Erythroblast (primary cell): ENCODE data around the gene OGA.

Source experiments
- DNase-seq, 2 experiments: peaks; one replicate each; lab custom pipeline; 2025; lab: John Stamatoyannopoulos, UW
- GATA1 ChIP-seq: IDR thresholded peaks from 2 replicates; pipeline ENCODE4 v1.6.1; 2011; ENCODE audit warnings: low read depth, mild to moderate bottlenecking, control low read depth, low read length, moderate library complexity
- POLR2A ChIP-seq: IDR thresholded peaks from 2 replicates; pipeline ENCODE4 v1.6.1; 2011; ENCODE audit warnings: mild to moderate bottlenecking, low read length

Gene OGA

DNA sequence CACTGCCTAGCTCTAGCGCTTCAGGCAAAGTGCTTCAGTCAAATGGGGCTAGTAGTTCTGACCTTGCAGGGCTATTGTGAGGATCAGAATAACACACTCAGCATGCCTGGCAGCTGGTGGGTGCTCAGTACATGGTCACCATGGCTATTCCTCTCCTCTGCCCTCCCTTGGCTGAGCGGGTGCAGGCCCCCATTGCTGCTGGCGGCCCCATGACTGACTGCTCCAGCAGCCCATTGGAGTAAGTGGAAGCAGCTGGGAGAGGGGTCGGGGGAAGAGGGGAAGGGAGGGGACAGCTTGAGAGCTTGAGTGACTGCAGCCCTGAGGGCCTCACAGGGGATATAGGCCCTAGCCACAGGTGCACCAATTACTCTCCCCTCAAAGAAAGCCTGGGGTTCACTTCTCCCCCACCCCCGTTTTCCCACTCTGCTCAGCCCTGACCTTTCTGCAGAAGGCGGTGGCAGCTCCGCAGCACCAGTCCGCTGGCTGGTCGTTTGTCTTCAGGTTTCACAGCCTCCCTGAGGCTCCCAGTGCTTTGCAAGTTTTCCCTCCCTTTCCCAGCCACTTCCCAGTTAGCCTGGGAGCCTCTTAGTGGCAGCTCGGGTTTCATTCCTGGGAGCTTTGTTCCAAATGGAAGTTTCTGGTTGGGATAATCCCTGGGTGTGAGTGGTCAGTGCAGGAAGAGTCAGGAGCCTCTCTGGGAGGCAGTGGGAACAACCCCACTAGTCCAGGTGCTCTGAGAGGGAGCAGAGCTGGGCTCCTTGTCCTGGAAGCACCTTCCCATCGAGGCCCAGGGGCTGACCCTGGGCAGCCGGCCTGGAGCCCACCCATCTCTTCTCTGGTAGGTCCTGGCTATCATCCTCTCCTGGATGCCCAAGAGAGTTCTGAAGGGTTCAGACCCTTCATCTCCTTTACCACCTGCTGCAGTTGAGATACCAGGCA lies 58.7 kb downstream of the OGA start:
- DNase-seq, result no peak
- TF ChIP-seq GATA1 (no peak), POLR2A (no peak)

DNA sequence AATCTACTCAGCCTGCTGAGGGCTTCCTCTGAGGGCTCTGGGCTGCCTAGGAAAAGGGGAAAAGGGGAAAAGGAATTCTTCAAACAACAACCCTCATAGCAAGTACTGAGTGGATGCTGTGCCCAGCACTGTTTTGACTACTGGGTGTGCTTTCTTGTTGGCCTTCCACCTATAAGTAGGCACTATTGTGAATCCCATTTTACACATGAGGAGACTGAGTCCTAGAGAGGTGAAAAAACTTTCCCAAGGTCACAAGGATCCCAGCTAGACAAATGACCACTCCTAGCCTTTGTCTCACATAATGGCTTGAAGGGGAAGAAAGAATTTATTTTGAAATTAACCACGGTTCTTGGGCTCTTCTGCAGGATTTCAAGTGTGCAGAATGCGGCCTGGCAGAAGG lies 59.4 kb downstream of the OGA start:
- DNase-seq, result no peak
- no peak for TF ChIP-seq GATA1

DNA sequence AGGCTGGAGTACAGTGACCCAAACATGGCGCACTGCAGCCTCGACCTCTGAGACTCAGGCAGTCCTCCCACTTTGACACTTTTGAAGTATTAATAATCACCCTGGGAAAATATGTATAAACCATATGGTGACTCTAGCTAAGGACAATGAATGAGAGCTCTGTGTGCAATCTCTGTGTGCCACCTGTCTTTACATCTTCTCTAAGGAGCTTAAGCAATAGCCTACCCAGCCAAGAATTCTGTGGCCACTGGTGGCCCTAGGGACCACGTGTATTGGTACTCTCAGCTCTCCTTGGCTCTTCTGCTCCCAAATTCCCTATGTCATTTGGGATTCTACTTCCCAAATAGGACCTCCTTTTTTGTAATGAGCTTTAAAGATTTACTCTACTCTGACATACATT lies 66.0 kb downstream of the OGA start:
- no peak for DNase-seq
- TF ChIP-seq POLR2A, result no peak
- no peak for TF ChIP-seq GATA1

DNA sequence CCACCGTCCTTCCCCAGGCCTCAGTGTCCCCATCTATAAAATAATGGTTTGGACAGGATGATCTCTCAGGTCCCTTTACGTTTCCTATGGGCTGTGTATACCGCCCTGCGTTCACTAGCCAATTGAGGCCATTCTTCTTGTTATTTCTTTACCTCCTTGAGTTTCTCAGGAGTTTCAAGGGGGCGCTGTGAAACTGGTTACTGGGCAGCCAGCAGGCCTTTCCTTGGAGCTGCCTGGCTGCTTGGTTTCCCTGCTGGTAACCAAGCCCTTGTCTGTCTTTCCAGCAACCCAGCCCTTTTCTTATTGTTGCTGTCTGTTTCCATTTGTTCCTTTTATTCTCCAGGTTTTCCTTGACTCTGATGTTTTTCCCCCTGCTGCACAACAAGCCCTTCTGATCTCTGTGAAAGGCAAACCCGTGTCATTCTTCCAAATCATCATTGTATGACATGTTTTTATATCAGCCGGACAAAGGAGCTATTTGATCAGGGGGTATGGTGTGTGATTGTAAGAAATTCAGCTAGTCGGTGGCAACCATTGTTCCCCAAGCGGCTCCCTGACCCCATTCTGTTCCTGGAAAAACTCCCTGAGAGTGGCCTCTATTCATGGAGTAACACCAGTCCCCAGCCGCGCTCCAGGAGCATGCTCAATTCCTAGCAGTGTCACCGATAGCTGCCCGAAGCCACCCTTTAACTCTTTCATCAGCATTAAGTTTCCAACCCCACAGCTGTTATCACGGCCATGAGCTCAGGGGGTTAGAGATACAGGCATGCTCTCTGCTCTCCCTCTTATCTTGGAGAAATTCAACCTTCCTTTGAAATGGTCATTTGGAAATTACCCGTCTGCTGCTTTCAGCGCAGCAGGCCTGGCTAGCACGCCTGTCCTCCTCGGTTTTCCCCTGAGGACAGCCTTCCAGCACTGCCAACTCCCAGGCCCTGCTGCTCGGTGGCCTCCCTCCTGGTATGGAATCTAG lies 68.9 kb downstream of the OGA start:
- peak; percentile 38 to 50 for DNase-seq
- no peak for TF ChIP-seq POLR2A
- TF ChIP-seq GATA1, result no peak

DNA sequence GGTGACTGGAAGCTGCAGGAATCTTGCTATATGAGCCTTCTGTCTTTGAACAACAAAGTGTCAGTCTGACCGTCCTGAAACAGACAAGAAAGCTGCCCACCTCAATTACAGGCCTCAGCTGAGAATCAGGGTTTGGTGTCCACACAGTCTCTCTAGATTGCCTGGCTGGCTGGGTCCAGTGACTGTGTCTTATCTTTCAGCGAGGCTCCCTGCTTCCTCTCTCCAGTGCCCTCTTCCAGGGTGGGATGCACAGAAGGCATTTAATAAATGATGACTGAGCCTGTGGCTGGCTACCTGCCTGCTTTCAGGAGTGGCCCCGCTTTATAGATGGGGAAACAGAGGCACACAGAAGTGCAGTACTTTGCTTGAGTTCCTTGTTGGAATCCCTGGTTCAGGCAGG lies 69.7 kb downstream of the OGA start:
- TF ChIP-seq POLR2A (no peak), GATA1 (no peak)
- DNase-seq, result no peak

DNA sequence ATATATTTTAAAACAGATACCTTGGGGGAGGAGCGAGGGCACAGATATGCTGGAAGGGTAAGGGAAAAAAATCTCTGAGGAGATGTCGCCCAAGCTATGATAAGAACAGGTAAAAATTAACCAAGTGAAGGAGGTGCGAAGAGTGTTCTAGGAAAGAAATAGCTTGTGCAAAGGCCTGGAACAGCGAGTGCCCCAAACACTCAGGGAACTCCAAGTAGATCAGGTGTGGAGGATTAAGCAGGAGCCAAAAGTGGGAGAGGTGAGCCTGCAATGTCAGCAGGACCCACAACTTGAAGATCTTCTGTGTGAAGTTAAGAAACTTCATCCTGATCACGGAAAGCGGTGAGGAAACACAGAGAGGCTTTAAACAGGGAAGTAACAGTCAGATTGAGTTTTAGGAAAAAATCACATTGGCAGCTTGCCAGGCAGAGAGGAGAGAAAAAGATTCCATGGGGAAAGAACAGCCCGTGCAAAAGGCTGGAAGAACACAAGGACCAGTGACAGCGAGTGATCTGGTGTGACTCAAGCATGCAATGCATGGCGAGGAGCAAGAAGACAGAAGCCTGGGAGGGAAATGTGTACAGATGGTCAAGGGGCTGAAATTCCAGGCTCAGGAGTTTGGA lies 73.1 kb downstream of the OGA start:
- no peak for TF ChIP-seq GATA1
- TF ChIP-seq POLR2A, result no peak
- no peak for DNase-seq

DNA sequence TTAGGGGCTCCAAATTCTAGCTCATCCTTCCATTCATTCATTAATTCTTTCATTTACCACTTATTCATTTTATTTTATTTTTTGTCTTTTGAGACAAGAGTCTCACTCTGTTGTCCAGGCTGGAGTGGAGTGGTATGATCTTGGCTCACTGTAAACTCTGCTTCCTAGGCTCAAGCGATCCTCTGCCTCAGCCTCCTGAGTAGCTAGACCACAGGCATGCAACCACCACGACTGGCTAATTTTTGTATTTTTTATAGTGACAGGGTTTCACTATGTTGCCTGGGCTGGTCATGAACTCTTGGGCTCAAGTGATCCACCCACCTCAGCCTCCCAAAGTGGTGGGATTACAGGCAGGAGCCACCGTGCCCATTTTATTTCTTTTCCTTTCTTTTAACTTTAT lies 74.0 kb downstream of the OGA start:
- TF ChIP-seq GATA1 (no peak), POLR2A (no peak)
- no peak for DNase-seq

DNA sequence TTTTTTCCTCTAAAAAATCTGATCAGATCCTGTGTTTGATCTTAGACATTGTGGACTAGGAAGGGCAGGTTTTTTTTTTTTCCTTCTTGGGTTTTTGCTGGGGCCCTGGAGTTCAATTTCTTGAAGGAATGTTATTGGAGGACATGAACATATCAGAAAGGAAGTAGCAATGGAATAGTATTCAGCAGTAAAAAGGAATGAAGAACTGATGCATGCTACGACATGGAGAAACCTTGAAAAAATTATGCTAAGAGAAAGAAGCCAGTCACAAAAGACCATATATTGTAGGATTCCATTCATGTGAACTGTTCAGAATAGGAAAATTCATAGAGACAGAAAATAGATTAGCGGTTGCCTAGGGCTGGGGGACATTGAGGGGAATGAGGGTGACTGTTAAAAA lies 76.3 kb downstream of the OGA start:
- TF ChIP-seq POLR2A, result no peak
- no peak for TF ChIP-seq GATA1

DNA sequence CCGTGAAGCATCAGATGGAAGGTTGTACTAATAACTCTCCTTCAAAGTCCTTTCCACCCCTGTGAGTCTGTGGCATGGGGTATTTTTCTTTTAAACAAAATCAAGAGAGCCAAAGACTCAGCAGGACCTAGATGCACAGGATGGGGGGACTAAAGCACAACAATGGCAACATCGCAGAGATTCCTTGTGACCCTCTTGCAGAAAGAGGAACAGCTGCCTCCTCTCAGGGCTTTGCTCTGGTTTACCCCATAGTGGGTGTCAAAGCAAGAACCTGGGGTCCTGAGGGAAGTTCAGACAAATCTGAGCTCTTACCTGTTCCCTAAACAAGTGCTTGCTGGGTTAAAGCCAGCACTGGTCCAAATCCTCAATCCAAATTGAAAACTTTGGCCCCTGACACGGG lies 81.6 kb downstream of the OGA start:
- TF ChIP-seq POLR2A (no peak), GATA1 (no peak)
- DNase-seq, result no peak

More for the DNA sequence above, 76.3 kb downstream of the OGA start:
- no peak for DNase-seq
